ENCODE results near the gene BSG.

DNA sequence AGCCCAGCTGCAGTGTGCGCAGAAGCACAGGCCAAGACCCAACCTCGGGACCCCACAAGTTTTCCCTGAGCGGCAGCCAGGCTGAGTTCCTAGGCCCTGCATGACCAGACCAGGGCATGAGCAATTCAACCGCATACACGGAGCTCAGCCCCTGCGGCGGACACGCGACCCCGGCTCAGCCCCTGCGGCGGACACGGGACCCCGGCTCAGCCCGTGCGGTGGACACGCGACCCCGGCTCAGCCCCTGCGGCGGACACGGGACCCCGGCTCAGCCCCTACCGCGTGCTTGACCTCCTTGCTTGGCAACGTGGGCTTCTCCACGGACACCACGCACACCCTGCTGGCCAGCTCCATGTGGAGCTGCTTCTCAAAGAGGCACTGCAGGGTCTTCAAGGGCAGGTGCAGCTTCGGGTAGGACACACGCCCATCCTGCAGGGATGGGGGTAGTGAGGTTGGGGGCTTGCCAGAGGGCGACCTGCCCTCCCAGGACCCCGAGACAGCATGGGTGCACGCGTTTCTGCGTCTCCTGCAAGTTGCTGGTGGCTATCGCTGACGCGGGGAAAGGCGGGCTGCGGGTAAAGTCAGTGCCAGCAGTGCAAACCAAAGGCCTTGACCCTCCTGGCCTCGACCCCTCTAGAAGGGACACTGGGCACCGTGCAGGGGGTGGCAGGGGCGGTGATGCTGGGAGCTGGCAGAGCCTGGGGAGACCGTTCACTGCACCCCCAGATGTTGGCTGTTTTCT is 51.0 kb downstream of the BSG start:
- TF ChIP-seq CTCF (IDR thresholded peaks at IDR 0.05), result no peak
- TF ChIP-seq POLR2A (IDR thresholded peaks at IDR 0.05), result no peak

All from heart left ventricle (tissue), 13 donors.